GM19463 (cell line): Measurements from ENCODE around the gene TTF1.

Source experiments
- ATAC-seq: cut with Tn5 transposase; IDR thresholded peaks from one replicate; pipeline ENCODE4 v1.9.1; 2021; ENCODE audit warnings: mild to moderate bottlenecking, moderate library complexity; ENCODE audit not compliant: unreplicated experiment

Gene TTF1

GRCh38 chr9:132406554-132407122 is at the start of gene TTF1:
TSS of gene TTF1 (minus strand) at chr9:132406840. CDS start at chr9:132402821, 4,019 bp downstream.
- ATAC-seq = peak; percentile 84

GRCh38 chr9:132456241-132456640 is 49.6 kb upstream of the TTF1 start:
- no peak for ATAC-seq

GRCh38 chr9:132451276-132451675 is 44.6 kb upstream of the TTF1 start:
- no peak for ATAC-seq

- ATAC-seq = no peak
These were observed 41.3 kb upstream of the TTF1 start for GRCh38 chr9:132447902-132448301.

- no peak for ATAC-seq
These were observed 40.7 kb upstream of the TTF1 start for GRCh38 chr9:132447346-132447745.

- no peak for ATAC-seq
These were observed 40.2 kb upstream of the TTF1 start for GRCh38 chr9:132446887-132447286.

- ATAC-seq = no peak
These were observed 37.4 kb upstream of the TTF1 start for GRCh38 chr9:132443951-132444607.

GRCh38 chr9:132441404-132441803 is 34.8 kb upstream of the TTF1 start:
- ATAC-seq = no peak

- ATAC-seq = no peak
These were observed 34.1 kb upstream of the TTF1 start for GRCh38 chr9:132440735-132441134.

GRCh38 chr9:132439153-132439552 is 32.5 kb upstream of the TTF1 start:
- ATAC-seq = no peak

- ATAC-seq = no peak
These were observed 28.2 kb upstream of the TTF1 start for GRCh38 chr9:132434881-132435280.

GRCh38 chr9:132430998-132431397 is 24.4 kb upstream of the TTF1 start:
- no peak for ATAC-seq

GRCh38 chr9:132426639-132427414 is 20.2 kb upstream of the TTF1 start:
- ATAC-seq = no peak

- ATAC-seq = no peak
These were observed 19.0 kb upstream of the TTF1 start for GRCh38 chr9:132425675-132426062.

- no peak for ATAC-seq
These were observed 18.4 kb upstream of the TTF1 start for GRCh38 chr9:132424857-132425674.

GRCh38 chr9:132423503-132423902 is 16.9 kb upstream of the TTF1 start:
- no peak for ATAC-seq

GRCh38 chr9:132422574-132422973 is 15.9 kb upstream of the TTF1 start:
- no peak for ATAC-seq

- ATAC-seq = no peak
These were observed 12.2 kb upstream of the TTF1 start for GRCh38 chr9:132418726-132419363.

- no peak for ATAC-seq
These were observed 8.5 kb upstream of the TTF1 start for GRCh38 chr9:132415181-132415580.

- ATAC-seq = no peak
These were observed 8.1 kb upstream of the TTF1 start for GRCh38 chr9:132414731-132415130.

- ATAC-seq = no peak
These were observed 7.3 kb upstream of the TTF1 start for GRCh38 chr9:132413926-132414325.
